ENCODE measurements around the gene TMEM91.

GRCh38 chr19:41359741-41360140 is 16.6 kb upstream of the TMEM91 start:
- TF ChIP-seq CTCF (IDR thresholded peaks at IDR 0.05) (no peak), EZH2 (IDR thresholded peaks at IDR 0.05) (no peak)

Measured in neural progenitor cell (in vitro differentiated cells).